NCI-H82 treated with DMSO at 0.1 percent for 48 hours (cell line): Measurements from ENCODE around the gene TFDP1.

Experiments used
- DNase-seq: peaks from one replicate; lab custom pipeline; 2025; ENCODE audit not compliant: unreplicated experiment; lab: John Stamatoyannopoulos, UW

The TFDP1 gene

GRCh38 chr13:113630296-113630695 lies 45.7 kb downstream of the TFDP1 start:
- no peak for DNase-seq

DNA sequence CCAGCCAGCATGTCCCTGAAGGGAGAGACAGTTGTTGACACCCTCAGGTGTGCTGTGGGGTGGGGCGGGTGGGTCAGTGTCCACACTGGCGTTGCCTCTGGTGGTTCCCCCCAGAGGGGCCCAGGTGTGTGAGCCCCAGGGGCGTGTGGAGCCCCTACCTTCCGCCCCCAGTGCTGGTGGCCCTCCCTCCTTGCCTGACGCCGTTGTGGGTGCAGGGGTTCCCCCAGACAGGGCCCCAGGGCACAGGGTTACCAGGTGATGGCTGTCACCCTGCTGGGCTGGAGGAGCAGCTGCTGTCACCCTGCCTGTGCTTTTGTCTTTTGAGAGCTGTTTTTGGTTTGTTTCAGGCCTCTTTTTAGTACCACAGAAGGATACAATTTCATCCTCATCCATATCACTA lies 46.3 kb downstream of the TFDP1 start:
- DNase-seq, result no peak

GRCh38 chr13:113631341-113632095 lies 47.0 kb downstream of the TFDP1 start:
- DNase-seq, result no peak

DNA sequence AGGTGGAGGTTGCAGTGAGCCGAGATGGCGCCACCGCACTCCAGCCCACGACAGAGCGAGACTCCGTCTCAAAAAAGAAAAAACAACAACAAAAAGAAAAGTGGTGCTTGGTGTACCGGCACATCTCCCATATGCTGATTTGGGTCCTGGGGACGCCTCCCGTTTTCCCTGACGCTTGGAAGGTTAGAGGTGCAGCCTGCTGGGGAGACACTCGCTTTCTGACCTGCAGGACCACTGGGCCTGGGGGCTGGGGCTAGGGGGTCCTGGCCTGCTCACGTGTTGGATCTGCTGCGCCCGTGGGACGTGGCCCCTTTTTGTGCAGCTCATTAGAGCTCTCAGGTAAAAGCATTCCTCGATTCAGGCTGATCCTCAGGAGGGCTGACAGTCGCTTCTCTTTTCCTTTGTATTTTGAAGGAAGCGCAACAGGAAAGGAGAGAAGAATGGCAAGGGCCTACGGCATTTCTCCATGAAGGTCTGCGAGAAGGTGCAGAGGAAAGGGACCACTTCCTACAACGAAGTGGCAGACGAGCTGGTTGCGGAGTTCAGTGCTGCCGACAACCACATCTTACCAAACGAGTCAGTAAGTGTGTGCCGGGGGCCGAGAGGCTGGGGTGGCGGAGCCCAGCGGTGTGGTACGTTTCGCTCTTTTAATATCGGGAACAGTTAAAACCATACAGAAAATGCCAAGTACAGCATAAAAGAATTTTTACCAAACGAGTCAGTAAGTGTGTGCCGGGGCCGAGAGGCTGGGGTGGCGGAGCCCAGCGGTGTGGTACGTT lies 48.3 kb downstream of the TFDP1 start:
- DNase-seq, result no peak

DNA sequence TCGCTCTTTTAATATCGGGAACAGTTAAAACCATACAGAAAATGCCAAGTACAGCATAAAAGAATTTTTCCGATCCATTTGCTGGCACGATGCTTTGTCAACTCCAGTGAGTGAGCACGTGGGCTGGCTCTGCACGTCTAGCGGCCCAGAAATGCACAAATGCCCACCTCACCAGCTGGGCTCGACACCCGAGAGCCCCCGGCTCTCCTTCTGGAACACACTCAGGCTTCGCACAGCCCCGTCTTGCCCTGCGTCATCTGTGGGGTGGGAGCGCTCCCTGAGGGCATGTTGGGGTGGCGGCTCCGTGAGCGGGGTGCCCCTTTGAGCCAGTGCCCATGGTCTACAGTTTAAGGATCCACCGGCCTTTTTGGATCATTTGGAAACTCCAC lies 48.9 kb downstream of the TFDP1 start:
- DNase-seq, result no peak

- no peak for DNase-seq
Measured at GRCh38 chr13:113634279-113635047, 49.9 kb downstream of the TFDP1 start.

DNA sequence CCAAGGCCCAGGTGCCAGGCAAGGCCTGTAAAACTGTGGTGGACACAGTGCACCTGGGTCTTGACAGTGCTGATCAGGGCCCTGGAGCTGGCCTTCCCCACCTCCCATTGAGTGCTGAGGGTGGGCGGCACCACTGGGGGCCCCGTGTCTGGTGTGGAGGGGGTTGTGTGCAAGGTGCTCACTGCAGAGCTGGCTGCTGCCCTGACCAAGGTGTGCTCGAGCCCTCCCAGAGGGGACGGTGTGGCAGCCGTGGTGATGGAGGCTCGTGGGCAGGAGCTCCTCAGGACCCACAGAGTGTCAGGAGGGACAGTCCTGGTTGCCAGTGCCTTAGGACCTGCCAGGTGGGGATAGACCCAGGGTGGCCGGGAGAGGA lies 50.5 kb downstream of the TFDP1 start:
- no peak for DNase-seq

GRCh38 chr13:113635709-113636108 lies 51.2 kb downstream of the TFDP1 start:
- DNase-seq, result no peak

- DNase-seq, result no peak
Measured at GRCh38 chr13:113636266-113636963, 51.9 kb downstream of the TFDP1 start.

- DNase-seq, result no peak
Measured at GRCh38 chr13:113637262-113638160, 53.0 kb downstream of the TFDP1 start.

- DNase-seq, result no peak
Measured at GRCh38 chr13:113638173-113638746, 53.7 kb downstream of the TFDP1 start.

DNA sequence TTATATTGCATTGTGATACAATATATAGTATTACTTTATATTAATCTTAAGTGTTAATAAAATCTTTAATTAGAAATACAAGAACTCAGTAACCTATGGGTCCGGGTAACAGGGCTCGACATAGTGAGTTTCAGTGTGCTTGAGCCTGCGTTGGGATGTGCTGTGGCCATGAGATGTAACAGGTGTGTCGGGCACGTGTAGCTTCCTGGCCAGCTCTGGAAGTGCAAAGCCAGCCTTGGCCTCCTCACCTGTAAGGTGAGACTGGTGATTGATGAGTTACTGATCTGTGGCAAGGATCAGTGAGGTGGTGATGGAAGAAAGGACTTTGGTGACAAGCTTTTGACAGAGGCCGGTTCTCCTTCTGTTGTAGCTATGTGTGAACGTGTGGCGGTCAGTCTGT lies 54.3 kb downstream of the TFDP1 start:
- no peak for DNase-seq

DNA sequence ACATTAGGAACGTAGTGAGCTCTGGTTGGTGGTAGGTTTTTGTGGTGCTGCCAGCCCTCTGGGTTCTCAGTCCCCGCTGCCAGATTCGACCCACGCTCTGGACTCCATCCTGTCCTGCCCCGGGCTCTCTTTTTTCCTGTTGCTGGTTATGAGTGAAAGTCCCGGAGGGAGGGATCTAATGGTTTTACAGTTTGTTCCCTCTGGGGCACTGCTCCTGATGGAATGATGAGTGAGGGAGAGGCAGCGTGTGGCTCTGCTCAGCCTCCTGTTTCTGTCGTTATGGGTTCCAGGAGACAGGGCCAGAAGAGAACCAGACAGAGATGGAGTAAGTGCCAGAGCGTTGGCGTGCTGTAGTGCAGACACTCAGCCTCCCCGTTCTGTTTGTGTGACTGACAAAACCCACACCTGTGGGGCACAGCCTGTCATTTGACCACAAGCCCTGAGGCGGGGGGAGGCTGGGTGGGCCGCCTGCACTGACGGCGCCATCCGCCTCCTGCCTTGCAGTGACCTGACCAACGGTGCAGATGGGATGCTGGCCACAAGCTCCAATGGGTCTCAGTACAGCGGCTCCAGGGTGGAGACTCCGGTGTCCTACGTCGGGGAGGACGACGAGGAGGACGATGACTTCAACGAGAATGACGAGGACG lies 55.2 kb downstream of the TFDP1 start:
- no peak for DNase-seq

GRCh38 chr13:113641426-113641825 lies 56.9 kb downstream of the TFDP1 start:
- no peak for DNase-seq

- no peak for DNase-seq
Measured at GRCh38 chr13:113642563-113642962, 58.0 kb downstream of the TFDP1 start.

DNA sequence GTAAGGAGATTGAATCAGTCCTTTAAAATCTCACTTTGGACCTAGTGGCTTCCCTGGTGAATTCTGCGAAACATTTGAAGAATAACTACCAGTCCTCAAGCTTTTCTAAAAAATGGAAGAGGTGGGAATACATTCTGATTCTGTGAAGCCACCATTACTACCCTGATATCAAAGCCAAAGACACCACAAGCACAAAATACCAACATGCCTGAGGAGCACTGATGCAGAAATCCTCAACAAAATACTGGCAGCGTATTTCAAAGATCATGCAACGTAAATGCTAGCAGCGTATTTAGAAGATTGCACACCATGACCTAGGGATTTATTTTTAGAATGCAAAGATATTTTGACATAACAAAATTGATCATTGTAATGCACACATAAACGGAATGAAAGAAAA lies 59.0 kb downstream of the TFDP1 start:
- DNase-seq, result no peak

DNA sequence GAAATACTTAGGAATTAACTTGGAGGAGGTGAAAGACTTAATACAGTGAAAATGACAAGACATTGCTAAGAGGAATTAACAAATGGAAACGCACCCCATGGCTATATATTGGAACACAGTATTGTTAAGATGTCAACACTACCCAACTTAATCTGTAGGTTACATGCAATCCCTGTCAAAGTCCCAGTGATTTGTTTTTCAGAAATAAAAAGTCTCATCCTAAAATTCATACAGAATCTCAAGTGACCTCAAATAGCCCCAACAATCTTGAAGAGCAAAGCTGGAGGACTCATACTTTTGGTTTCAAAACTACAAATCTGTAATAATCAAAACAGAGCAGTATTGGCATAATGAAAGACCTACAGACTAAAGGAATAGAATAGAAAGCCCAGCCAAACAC lies 60.2 kb downstream of the TFDP1 start:
- no peak for DNase-seq

- DNase-seq, result no peak
Measured at GRCh38 chr13:113645329-113645728, 60.8 kb downstream of the TFDP1 start.

DNA sequence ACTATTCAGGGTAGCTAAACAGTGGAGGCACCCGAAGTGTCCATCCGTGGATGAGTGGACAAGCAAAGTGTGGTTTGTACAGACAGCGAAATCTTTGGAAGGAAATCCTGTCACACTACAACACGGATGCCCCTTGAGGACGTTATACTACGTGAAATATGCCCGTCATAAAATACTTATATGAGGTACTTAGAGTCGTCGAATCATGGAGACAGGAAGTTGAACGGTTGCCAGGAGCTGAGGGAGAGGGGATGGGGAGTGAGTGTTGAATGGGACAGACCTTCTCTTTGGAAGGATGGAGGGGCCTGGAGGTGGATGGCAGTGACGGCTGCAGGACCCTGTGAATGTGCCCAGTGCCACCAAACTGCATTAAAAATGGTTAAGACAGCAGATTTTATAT lies 61.8 kb downstream of the TFDP1 start:
- DNase-seq, result no peak
